Neural cell (in vitro differentiated cells): ENCODE results near the gene NDUFC1.

ENCODE experiments used
- EP300 ChIP-seq: fragments of 450-650 bp; conservative IDR thresholded peaks from 2 replicates; pipeline ENCODE4 v1.6.1; 2014; ENCODE audit warnings: antibody characterized with exemption, mild to moderate bottlenecking, moderate library complexity; ENCODE audit not compliant: poor library complexity, severe bottlenecking
- TF ChIP-seq, protein P1 (sequence below): fragments of 450-650 bp; IDR thresholded peaks from 2 replicates; pipeline ENCODE4 v1.5.1; 2014; ENCODE audit warnings: antibody characterized with exemption, mild to moderate bottlenecking, moderate library complexity; ENCODE audit not compliant: poor library complexity, severe bottlenecking

DNA sequence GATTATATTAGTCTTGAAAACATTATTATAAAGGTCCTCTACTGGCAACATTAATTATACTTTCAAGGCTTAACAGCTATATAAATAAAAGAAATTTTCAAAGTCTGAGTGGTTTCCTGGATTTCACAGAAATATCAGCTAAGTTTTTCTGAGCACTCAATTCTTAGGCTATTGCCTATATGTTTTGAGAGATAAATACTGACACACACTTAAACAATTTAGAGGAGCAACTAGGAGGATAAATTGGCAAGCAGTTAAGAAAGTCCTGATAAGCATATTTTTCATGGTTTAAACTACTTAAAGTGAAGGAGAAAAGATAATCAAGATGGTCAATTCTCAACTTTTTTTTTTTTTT lies 19.6 kb downstream of the NDUFC1 start:
- TF ChIP-seq, protein P1, sequence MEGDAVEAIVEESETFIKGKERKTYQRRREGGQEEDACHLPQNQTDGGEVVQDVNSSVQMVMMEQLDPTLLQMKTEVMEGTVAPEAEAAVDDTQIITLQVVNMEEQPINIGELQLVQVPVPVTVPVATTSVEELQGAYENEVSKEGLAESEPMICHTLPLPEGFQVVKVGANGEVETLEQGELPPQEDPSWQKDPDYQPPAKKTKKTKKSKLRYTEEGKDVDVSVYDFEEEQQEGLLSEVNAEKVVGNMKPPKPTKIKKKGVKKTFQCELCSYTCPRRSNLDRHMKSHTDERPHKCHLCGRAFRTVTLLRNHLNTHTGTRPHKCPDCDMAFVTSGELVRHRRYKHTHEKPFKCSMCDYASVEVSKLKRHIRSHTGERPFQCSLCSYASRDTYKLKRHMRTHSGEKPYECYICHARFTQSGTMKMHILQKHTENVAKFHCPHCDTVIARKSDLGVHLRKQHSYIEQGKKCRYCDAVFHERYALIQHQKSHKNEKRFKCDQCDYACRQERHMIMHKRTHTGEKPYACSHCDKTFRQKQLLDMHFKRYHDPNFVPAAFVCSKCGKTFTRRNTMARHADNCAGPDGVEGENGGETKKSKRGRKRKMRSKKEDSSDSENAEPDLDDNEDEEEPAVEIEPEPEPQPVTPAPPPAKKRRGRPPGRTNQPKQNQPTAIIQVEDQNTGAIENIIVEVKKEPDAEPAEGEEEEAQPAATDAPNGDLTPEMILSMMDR = no peak
- TF ChIP-seq EP300 = no peak
